ENCODE results near the gene KRT17.

Gene KRT17

GRCh38 chr17:41653421-41653820 is 29.0 kb upstream of the KRT17 start:
- no peak overlapping the region for H3K4me3 ChIP-seq (ENCODE audit: control insufficient read depth, low read depth, low read length)
- no peak for TF ChIP-seq CTCF (IDR thresholded peaks at IDR 0.05; ENCODE audit: control insufficient read depth, insufficient read depth, low read depth, low read length, missing control alignments)
- no peak for DNase-seq (ENCODE audit: low read depth)

GRCh38 chr17:41652461-41652970 is 28.1 kb upstream of the KRT17 start:
- no peak overlapping the region for H3K4me3 ChIP-seq (ENCODE audit: control insufficient read depth, low read depth, low read length)
- TF ChIP-seq CTCF (IDR thresholded peaks at IDR 0.05; ENCODE audit: control insufficient read depth, insufficient read depth, low read depth, low read length, missing control alignments) = no peak
- no peak for DNase-seq (ENCODE audit: low read depth)

GRCh38 chr17:41651625-41652460 is 27.5 kb upstream of the KRT17 start:
- no peak for DNase-seq (ENCODE audit: low read depth)
- no peak overlapping the region for H3K4me3 ChIP-seq (ENCODE audit: control insufficient read depth, low read depth, low read length)
- no peak for TF ChIP-seq CTCF (IDR thresholded peaks at IDR 0.05; ENCODE audit: control insufficient read depth, insufficient read depth, low read depth, low read length, missing control alignments)

GRCh38 chr17:41650794-41651624 is 26.6 kb upstream of the KRT17 start:
- no peak overlapping the region for H3K4me3 ChIP-seq (ENCODE audit: control insufficient read depth, low read depth, low read length)
- TF ChIP-seq CTCF (IDR thresholded peaks at IDR 0.05; ENCODE audit: control insufficient read depth, insufficient read depth, low read depth, low read length, missing control alignments) = no peak
- no peak for DNase-seq (ENCODE audit: low read depth)

- DNase-seq (ENCODE audit: low read depth) = no peak
- no peak overlapping the region for H3K4me3 ChIP-seq (ENCODE audit: control insufficient read depth, low read depth, low read length)
- no peak for TF ChIP-seq CTCF (IDR thresholded peaks at IDR 0.05; ENCODE audit: control insufficient read depth, insufficient read depth, low read depth, low read length, missing control alignments)
Measured at GRCh38 chr17:41649923-41650519, 25.6 kb upstream of the KRT17 start.

- DNase-seq (ENCODE audit: low read depth) = no peak
- peak overlapping the region; percentile 31 for H3K4me3 ChIP-seq (ENCODE audit: control insufficient read depth, low read depth, low read length)
- peak; percentile 96 for TF ChIP-seq CTCF (IDR thresholded peaks at IDR 0.05; ENCODE audit: control insufficient read depth, insufficient read depth, low read depth, low read length, missing control alignments)
Measured at GRCh38 chr17:41648411-41649195, 24.2 kb upstream of the KRT17 start.
